Upper lobe of left lung (tissue), 6 donors: ENCODE data around the gene MAP2. TPM values are rescaled to one million over a fixed set of nuclear protein-coding genes. Genes with fewer than 3 reads are reported as not detected.

Experiments
- ATAC-seq, 2 donors: fragments of 200-7000 bp; cut with Tn5 transposase; one replicate each; pipeline ENCODE4 v1.9.1; 2022; ENCODE audit warnings: mild to moderate bottlenecking in 2 of 2, moderate library complexity in 2 of 2; ENCODE audit not compliant: low FRiP score in 2 of 2
- DNase-seq, 2 donors: peaks; one replicate each; pipeline ENCODE4 v3.0.0-alpha.2; 2019 to 2020
- H3K27ac ChIP-seq, 4 donors: fragments of 200-600 bp; sonication (generic); one replicate each; pipeline ENCODE4 v1.5.1; 2016 to 2019
- H3K27me3 ChIP-seq, 4 donors: fragments of 200-600 bp; sonication (generic); one replicate each; pipeline ENCODE4 v1.5.1; 2017 to 2019
- H3K36me3 ChIP-seq, 4 donors: fragments of 200-600 bp; sonication (generic); one replicate each; pipeline ENCODE4 v1.5.1; 2016 to 2019
- H3K4me1 ChIP-seq, 4 donors: fragments of 200-600 bp; sonication (generic); one replicate each; pipeline ENCODE4 v1.5.1; 2018 to 2019
- H3K4me3 ChIP-seq, 4 donors: fragments of 200-600 bp; sonication (generic); one replicate each; pipeline ENCODE4 v1.5.1; 2017 to 2019; ENCODE audit warnings: mild to moderate bottlenecking in 2 of 4, moderate library complexity in 1 of 4
- H3K9me3 ChIP-seq, 4 donors: fragments of 200-600 bp; sonication (generic); one replicate each; pipeline ENCODE4 v1.5.1; 2018 to 2019
- CTCF ChIP-seq, 6 experiments: fragments of 450-650 bp in 4 of 6; fragments of 200-600 bp in 2 of 6; sonication (generic) in 2 of 6; IDR thresholded peaks; one replicate each; pipeline ENCODE4 v1.5.1; 2016 to 2019; ENCODE audit warnings: antibody characterized with exemption in 6 of 6
- EP300 ChIP-seq, 4 donors: sonication (generic); formaldehyde crosslinking; IDR thresholded peaks; one replicate each; pipeline ENCODE4 v1.5.1; 2017; ENCODE audit warnings: antibody characterized with exemption in 4 of 4, control low read depth in 2 of 4
- POLR2A ChIP-seq, 4 donors: fragments of 450-650 bp; IDR thresholded peaks; one replicate each; pipeline ENCODE4 v1.5.1; 2016 to 2017; ENCODE audit warnings: antibody characterized with exemption in 4 of 4, mild to moderate bottlenecking in 2 of 4
- POLR2AphosphoS5 ChIP-seq, 2 donors: sonication (generic); formaldehyde crosslinking; IDR thresholded peaks; one replicate each; pipeline ENCODE4 v1.5.1; 2017; ENCODE audit warnings: antibody characterized with exemption in 2 of 2
- WGBS, 2 donors: methylation state at CpG; one replicate each; pipeline ENCODE4 v1.1.5; 2017 to 2018; 5-methylcytosine and 5-hydroxymethylcytosine counted together
- total RNA-seq, 6 donors: library from RNA; depleted of rRNA in 4 of 6; stranded (reverse); fragments of >200 nt in 4 of 6; gene quantifications; one replicate each; pipeline versions ENCODE4 v1.1.0 to v1.2.1, GENCODE V29; 2016 to 2021
- donor health status: DM: no; HTN: no; CAD: no; lungs with moderate emphysema.
- donor health status: DM: no; HTN: yes; CAD: no; lungs with severe emphysema.

The MAP2 gene
- total RNA-seq, 6 donors from 2014 or later: 25.2 to 121 (median 58.7) TPM

DNA sequence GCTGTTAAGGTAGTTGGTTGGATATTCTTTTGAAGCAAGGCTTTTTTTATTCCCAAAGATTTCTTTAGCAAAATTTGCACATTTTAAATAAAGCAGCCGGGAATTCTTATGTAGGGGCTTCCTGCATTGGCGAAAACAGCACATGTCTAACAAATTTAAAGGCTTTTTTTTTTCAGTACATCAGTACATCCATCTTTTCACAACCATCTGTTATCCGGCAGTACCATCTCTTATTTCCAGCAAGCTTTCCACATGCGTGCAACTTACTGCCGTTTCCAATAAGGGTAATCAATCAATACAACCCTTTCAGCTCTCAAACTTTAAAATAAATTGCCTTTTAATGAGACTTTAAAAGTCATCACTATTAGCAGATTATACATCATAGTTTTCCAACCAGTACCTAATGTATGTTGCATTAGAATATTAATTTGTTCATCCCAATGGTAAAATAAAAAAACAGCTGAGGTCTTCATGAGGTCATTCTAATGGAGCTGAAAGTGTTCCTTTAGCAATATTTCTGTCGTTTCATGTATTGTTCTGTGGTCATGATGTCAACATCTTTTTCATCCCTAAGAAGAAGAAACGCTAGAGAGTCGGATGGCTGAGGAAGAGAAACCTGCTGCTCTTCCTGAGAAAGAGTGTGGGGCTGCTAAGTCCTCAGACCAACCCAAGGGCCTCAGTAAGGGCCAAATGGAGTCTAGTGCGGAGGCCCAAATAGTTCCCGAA lies 266.3 kb downstream of the MAP2 start:
- 86 to 88% methylated on average over 10 of the region's 10 CpGs for WGBS, 2 donors
- Histone ChIP-seq H3K27me3 (no peaks in the 10 kb centered on the region), H3K36me3 (no peaks in the 10 kb centered on the region), H3K27ac (no peak overlapping the region), H3K4me1 (no peaks in the 10 kb centered on the region), H3K4me3 (no peak overlapping the region), H3K9me3 (no peaks in the 10 kb centered on the region)
- TF ChIP-seq POLR2A (IDR thresholded peaks at IDR 0.05) (no peak), CTCF (IDR thresholded peaks at IDR 0.05) (no peak), EP300 (IDR thresholded peaks at IDR 0.05) (no peak), POLR2AphosphoS5 (IDR thresholded peaks at IDR 0.05) (no peak)
- DNase-seq: no peak
- ATAC-seq: no peak

DNA sequence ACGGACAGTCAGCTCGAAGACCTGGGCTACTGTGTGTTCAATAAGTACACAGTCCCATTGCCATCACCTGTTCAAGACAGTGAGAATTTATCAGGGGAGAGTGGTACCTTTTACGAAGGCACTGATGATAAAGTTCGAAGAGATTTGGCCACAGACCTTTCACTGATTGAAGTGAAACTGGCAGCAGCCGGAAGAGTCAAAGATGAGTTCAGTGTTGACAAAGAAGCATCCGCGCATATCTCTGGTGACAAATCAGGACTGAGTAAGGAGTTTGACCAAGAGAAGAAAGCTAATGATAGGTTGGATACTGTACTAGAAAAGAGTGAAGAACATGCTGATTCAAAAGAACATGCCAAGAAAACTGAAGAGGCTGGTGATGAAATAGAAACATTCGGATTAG lies 270.9 kb downstream of the MAP2 start:
- 93% methylated on average over 8 of the region's 8 CpGs for WGBS, 2 donors
- no peak overlapping the region for H3K4me3 ChIP-seq
- H3K4me1 ChIP-seq: no peaks in the 10 kb centered on the region
- H3K9me3 ChIP-seq: no peaks in the 10 kb centered on the region
- no peaks in the 10 kb centered on the region for H3K36me3 ChIP-seq
- no peaks in the 10 kb centered on the region for H3K27me3 ChIP-seq
- H3K27ac ChIP-seq: no peak overlapping the region
- ATAC-seq (no peak), DNase-seq (no peak)
- TF ChIP-seq EP300 (IDR thresholded peaks at IDR 0.05): no peak
- TF ChIP-seq POLR2A (IDR thresholded peaks at IDR 0.05): no peak

DNA sequence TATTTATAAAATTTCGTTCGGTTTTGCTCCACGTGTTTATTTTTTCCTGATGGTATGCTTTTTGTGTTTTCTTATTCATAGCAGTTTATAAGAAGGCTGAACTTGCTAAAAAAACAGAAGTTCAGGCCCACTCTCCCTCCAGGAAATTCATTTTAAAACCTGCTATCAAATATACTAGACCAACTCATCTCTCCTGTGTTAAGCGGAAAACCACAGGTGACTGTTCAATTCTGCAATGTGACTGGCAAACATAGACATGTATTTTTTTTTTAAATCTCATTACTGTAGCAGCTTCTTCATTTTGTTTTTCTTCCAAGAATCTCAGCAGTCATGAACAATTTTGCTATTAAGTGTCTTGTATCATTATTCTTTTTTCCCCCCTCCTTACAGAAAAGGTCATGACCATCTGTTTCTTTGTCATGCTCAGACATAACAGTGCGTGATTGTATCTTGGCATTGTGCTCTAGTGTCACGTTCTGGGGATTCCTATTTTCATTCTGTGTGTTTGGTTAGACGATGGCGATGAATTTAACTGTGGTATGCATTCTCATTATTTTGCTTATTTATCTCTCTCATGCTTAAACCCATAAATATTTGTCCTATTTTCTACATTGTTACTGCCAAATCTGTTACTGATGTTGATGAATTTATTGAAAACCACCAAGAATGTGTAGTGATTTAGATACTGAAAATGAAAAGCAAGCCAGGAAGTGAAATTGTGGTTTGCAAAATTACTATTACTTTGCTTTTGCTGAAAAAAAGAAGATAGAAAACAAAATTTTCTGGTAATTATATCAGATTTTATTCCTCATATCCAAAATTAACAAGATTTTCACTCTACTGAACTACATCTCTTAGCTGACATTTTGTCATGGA lies 273.2 kb downstream of the MAP2 start:
- Histone ChIP-seq H3K4me1 (no peaks in the 10 kb centered on the region), H3K27me3 (no peaks in the 10 kb centered on the region), H3K9me3 (no peaks in the 10 kb centered on the region), H3K27ac (no peak overlapping the region), H3K36me3 (no peaks in the 10 kb centered on the region), H3K4me3 (no peak overlapping the region)
- no peak for TF ChIP-seq CTCF (IDR thresholded peaks at IDR 0.05)
- TF ChIP-seq EP300 (IDR thresholded peaks at IDR 0.05): no peak
- no peak for TF ChIP-seq POLR2A (IDR thresholded peaks at IDR 0.05)
- no peak for TF ChIP-seq POLR2AphosphoS5 (IDR thresholded peaks at IDR 0.05)
- DNase-seq (no peak), ATAC-seq (no peak)
- 62 to 65% methylated on average over 8 of the region's 8 CpGs for WGBS, 2 donors

- TF ChIP-seq CTCF (IDR thresholded peaks at IDR 0.05): no peak
- TF ChIP-seq EP300 (IDR thresholded peaks at IDR 0.05): no peak
- no peak for TF ChIP-seq POLR2AphosphoS5 (IDR thresholded peaks at IDR 0.05)
- TF ChIP-seq POLR2A (IDR thresholded peaks at IDR 0.05): no peak
- H3K27ac ChIP-seq: no peak overlapping the region
- no peaks in the 10 kb centered on the region for H3K27me3 ChIP-seq
- ATAC-seq (no peak), DNase-seq (no peak)
- H3K9me3 ChIP-seq: no peaks in the 10 kb centered on the region
- H3K4me3 ChIP-seq: no peak overlapping the region
- H3K36me3 ChIP-seq: no peaks in the 10 kb centered on the region
- H3K4me1 ChIP-seq: no peaks in the 10 kb centered on the region
- 65 to 67% methylated on average over 2 of the region's 2 CpGs for WGBS, 2 donors
Measured at GRCh38 chr2:209702775-209703174, 278.9 kb downstream of the MAP2 start.

GRCh38 chr2:209713219-209713618 lies 289.4 kb downstream of the MAP2 start:
- H3K9me3 ChIP-seq: no peaks in the 10 kb centered on the region
- H3K4me3 ChIP-seq: no peak overlapping the region
- DNase-seq: no peak
- no peaks in the 10 kb centered on the region for H3K4me1 ChIP-seq
- TF ChIP-seq POLR2A (IDR thresholded peaks at IDR 0.05) (no peak), CTCF (IDR thresholded peaks at IDR 0.05) (no peak), POLR2AphosphoS5 (IDR thresholded peaks at IDR 0.05) (no peak), EP300 (IDR thresholded peaks at IDR 0.05) (no peak)
- ATAC-seq: no peak
- no peaks in the 10 kb centered on the region for H3K27me3 ChIP-seq
- no peaks in the 10 kb centered on the region for H3K36me3 ChIP-seq
- H3K27ac ChIP-seq: no peak overlapping the region
